Measurements from ENCODE around the gene SLC66A2.
A peak's percentile ranks its signal among the peaks of the same experiment; 100 is the strongest.

Gene SLC66A2

DNA sequence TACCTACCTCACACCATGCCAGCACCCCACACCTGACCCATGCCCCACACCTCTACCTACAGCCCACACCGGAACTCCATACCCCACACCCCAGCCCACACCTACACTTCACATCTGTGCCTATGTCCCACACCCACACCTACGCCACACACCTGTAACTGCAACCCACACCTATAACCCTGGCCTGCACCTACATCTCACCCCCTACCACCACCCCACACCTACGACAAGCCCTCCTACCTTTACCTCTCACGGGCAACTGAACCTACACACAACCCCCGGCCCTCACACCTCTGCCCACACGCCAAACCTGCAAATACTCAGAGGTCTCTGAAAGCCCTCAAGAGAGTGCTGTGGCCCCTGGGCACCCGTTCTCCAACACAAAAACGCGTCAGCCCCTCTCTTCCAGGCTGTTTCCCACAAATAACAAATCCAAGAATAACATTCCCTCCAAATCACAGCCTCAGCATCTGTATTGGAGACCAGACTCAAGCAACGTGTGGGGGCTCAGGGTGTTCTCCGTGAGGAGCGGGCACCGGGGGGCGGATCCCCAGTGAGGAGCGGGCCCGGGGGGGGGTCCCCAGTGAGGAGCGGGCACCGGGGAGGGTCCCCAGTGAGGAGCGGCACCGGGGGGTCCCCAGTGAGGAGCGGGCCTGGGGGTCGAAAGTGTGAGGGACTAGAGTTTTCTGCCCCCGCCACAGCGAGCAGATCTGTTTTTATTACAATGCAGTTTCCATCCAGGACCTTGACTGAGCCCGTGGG, 33.4 kb downstream of the SLC66A2 start:
- Mint-ChIP-seq H3K27ac (no peak overlapping the region), H3K27me3 (no peaks in the 10 kb centered on the region), H3K4me1 (peaks cover 15% of the 10 kb centered on the region), H3K4me3 (no peak overlapping the region), H3K9me3 (peaks cover 9% of the 10 kb centered on the region), H3K36me3 (peaks cover 59% of the 10 kb centered on the region)
- no peak for DNase-seq
- CTCF ChIA-PET = no interaction called here

DNA sequence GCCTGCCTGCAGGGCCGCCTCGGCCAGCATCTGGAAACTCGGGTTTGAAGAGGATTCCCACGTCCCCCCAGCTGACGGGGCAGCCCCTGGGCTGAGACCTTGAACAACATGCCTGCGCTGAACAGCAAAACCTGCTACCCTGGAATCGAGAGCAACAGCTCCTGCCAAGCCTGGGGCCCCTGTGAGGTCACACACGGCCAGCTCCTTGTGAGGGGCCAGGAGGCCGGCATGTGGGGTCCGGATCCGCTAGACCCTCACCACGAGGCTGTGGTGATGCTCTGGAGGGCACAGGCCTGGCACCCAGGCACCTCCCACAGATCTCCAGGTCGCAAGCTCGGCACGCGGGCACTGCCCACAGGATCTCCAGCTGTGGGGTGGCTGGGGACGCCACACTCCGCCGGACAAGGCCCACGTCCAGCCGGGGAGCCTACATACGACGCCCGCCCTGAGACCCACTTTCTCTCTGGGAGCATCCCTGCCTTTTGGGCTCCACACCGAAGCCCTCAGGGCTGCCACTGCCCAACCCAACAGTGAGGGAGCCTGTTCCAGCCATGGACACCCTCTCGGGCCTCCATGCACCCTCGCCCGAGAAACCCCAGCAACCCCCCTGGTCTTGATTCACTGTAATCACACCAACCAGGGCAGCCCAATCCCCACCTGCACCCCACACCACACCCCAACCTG, 34.1 kb downstream of the SLC66A2 start:
- H3K4me1 Mint-ChIP-seq = peaks cover 21% of the 10 kb centered on the region
- H3K4me3 Mint-ChIP-seq = no peak overlapping the region
- H3K36me3 Mint-ChIP-seq = peaks cover 58% of the 10 kb centered on the region
- H3K27ac Mint-ChIP-seq = no peak overlapping the region
- CTCF ChIA-PET = no interaction called here
- no peaks in the 10 kb centered on the region for H3K27me3 Mint-ChIP-seq
- peaks cover 9% of the 10 kb centered on the region for H3K9me3 Mint-ChIP-seq
- no peak for DNase-seq

DNA sequence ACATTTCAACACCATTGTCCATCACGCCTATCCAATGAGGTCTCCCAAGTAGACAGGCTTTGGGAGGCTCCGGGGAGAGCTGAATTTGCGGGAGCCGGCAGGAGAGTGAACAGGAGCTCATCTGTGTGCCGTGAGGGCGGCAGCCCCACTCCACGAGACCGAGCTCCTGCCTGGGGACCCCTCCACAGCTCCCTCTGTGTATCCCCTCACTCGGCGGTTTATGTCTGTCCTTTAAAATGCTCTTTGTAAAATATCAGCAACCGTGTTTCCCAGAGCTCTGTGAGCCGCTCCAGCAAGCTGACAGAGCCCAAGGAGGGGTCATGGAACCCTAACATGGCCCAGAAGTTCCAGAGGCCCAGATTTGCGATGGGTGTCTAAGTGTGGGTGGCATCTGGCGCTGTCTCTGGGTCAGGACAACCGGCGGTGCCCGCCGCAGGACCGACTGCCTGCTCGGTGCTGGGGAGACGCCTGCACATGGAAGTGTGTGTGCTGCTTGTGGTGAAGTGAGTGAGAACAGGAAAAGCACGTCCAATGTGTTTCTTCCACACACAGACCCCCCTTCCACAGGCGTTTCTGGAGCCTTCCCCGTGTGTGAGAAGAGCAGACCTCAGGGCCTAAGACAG, 34.8 kb downstream of the SLC66A2 start:
- Mint-ChIP-seq H3K4me3 (no peak overlapping the region), H3K4me1 (peaks cover 24% of the 10 kb centered on the region), H3K27ac (no peak overlapping the region), H3K27me3 (no peaks in the 10 kb centered on the region), H3K36me3 (peaks cover 55% of the 10 kb centered on the region), H3K9me3 (peaks cover 7% of the 10 kb centered on the region)
- CTCF ChIA-PET = no interaction called here
- no peak for DNase-seq

DNA sequence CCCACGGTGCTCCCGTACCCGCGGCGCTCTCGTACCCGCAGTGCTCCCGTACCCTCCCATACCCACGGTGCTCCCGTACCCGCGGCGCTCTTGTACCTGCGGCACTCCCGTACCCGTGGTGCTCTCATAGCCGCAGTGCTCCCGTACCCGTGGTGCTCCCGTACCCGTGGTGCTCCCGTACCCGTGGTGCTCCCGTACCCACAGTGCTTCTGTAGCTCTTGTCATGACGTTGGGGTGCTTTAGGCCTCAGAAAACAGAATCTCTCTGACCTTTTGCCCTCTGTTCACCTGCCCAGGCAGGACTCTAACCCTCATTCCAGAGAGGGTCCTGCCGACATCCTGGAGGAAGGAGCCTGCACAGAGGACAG, 35.3 kb downstream of the SLC66A2 start:
- Mint-ChIP-seq H3K27me3 (no peaks in the 10 kb centered on the region), H3K4me1 (peaks cover 24% of the 10 kb centered on the region), H3K36me3 (peaks cover 55% of the 10 kb centered on the region), H3K9me3 (peaks cover 7% of the 10 kb centered on the region), H3K27ac (peak overlapping the region; percentile 65), H3K4me3 (no peak overlapping the region)
- CTCF ChIA-PET = no interaction called here
- DNase-seq = no peak

DNA sequence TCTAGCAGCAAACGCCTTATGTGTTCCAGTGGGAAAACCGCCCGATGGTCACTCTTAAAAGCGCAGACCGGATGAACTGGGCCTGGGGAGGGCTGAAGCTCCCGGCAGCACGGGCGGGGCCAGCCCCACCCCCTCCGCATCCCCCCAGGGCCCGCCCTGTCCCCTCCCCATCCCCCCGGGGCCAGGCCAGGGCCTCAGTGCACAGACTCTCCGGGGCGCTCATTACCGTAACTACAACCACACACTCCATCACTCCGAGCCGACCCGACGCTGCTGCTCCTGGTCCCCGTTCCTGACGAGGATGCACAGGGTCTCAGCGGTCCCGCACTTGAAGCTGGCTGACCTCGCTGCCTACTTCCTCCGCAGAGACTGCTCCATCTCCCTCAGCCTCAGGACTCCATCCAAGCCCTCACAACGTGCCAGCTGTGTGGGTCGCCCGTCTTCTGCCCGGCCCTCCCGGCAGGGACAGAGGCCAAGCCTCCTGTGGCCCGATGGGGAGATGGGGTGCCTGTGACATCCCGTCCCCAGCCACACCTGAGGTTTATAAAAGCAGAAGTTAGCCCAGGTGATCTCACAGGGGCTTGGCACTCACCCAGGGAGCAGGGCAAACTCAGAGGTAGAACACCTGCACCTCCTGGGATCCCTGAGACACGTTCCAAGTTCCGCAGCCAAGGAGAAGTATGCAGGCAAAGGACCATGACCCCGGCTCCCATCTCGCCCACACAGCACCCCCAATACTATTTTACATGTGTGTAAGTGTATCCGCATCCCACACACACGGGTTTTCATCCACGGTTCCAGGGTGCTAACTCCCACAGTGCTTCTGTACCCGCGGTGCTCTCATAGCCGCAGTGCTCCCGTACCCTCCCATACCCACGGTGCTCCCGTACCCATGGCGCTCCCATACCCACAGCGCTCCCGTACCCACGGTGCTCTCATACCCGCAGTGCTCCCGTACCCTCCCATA, 36.0 kb downstream of the SLC66A2 start:
- H3K27ac Mint-ChIP-seq = no peak overlapping the region
- peaks cover 27% of the 10 kb centered on the region for H3K4me1 Mint-ChIP-seq
- CTCF ChIA-PET = no interaction called here
- no peak for DNase-seq
- H3K4me3 Mint-ChIP-seq = no peak overlapping the region
- peaks cover 56% of the 10 kb centered on the region for H3K36me3 Mint-ChIP-seq
- H3K9me3 Mint-ChIP-seq = peaks cover 7% of the 10 kb centered on the region
- no peaks in the 10 kb centered on the region for H3K27me3 Mint-ChIP-seq

DNA sequence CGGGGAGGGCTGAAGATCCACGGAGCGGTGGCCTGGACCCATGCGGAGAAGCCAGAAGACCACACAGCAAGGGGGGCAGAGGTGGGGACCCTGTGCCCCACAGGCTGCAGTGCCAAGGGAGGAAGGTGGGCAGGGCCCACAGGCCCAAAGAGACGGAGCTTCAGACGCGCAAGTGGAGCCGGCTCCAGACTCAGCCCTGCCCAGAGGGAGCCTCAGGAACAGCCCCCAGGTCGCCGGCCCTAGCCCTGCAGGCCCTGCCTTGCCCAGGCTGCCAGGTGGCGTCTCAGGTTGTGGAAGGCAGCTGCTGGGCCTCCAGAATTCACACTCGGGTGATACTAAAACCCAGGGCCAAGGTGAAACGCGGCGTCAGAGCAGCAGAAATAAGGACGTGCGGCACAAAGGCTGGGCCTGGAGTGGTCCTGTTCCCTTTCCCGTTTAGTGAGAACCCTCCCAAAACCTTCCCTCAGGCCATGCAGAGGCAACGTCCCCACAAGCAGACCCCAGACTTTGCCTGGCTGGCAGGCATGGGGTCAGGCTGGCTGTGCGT, 36.8 kb downstream of the SLC66A2 start:
- no peak overlapping the region for H3K4me3 Mint-ChIP-seq
- H3K9me3 Mint-ChIP-seq = peaks cover 9% of the 10 kb centered on the region
- H3K27ac Mint-ChIP-seq = peak overlapping the region; percentile 72
- no peak for DNase-seq
- peaks cover 57% of the 10 kb centered on the region for H3K36me3 Mint-ChIP-seq
- peaks cover 29% of the 10 kb centered on the region for H3K4me1 Mint-ChIP-seq
- no peaks in the 10 kb centered on the region for H3K27me3 Mint-ChIP-seq
- CTCF ChIA-PET = no interaction called here

DNA sequence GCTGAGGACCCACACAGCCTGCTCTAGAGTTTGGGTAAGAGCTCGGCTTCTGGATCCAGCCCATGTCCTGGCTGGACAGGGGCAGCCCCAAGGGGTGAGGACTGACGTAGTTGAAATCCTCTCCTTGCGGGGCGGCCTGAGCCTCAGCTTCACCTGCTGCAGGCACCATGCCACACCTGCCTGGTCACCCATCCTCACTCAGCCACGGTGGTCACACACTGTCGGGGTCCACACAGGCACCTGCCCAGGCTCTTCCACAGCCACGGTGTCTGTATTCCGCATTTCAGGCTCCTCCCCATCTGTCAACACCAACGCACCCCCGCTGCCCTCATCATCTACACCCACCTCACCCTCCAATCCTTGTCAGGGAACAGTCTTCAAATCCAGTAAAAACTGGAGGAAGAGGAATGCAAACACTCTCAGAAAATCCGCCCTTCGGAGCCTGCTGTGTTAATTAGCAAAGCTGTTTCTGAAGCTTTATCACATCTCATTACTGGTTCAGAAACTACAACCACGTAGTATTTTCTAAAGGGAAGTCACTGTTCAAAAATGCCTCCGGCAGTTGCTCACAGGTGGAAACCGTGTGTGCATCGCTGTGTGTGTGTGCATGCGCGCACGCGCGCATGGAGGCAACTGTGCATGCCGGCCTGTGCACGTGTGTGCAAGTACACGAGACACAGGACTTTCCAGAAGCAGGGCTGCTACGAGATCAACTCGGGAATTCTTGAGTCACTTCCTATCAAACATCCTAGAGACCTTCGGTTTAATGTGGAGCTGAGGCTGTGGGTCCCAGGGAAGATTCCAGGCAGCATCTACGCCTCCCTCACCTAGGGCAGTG, 38.2 kb downstream of the SLC66A2 start:
- Mint-ChIP-seq H3K4me3 (no peak overlapping the region), H3K27ac (peak overlapping the region; percentile 72), H3K36me3 (peaks cover 60% of the 10 kb centered on the region), H3K9me3 (peaks cover 9% of the 10 kb centered on the region), H3K4me1 (peaks cover 29% of the 10 kb centered on the region), H3K27me3 (no peaks in the 10 kb centered on the region)
- DNase-seq = no peak
- CTCF ChIA-PET = interaction anchor here (0.7 to 0.8 kb wide), 2 partner anchors 9 to 23 kb away, joined by 3 to 4 read pairs; no protein-coding TSS in a partner anchor

DNA sequence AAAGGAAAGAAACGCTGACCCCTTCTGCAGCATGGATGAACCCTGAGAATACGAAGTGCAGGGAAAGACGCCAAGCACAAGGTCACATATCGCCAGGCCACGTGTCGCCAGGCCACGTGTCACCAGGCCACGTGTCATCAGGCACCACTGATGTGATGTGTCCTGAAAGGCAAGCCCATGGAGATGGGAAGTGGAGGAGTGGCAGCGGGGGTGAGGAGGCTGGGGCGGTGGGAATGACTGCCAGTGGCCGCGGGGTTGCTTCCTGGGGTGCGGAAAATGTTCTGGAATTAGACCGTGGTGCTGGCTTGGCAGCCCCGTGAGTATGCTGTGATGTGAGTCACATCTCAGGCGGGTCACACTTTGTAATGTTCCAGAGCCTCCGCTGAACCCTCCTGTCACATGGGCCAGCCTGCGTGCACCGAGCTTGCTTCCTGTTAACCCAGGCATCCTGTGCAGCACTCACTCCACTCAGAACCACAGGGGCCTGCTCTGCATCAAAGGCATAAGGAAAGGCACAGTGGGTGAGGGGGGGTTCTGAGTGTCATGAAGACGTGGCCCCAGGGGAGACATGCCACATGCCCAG, 39.0 kb downstream of the SLC66A2 start:
- H3K4me3 Mint-ChIP-seq = no peak overlapping the region
- peaks cover 9% of the 10 kb centered on the region for H3K9me3 Mint-ChIP-seq
- CTCF ChIA-PET = no interaction called here
- H3K27ac Mint-ChIP-seq = peak overlapping the region; percentile 72
- no peaks in the 10 kb centered on the region for H3K27me3 Mint-ChIP-seq
- peak; percentile 63 for DNase-seq
- peaks cover 29% of the 10 kb centered on the region for H3K4me1 Mint-ChIP-seq
- peaks cover 54% of the 10 kb centered on the region for H3K36me3 Mint-ChIP-seq

DNA sequence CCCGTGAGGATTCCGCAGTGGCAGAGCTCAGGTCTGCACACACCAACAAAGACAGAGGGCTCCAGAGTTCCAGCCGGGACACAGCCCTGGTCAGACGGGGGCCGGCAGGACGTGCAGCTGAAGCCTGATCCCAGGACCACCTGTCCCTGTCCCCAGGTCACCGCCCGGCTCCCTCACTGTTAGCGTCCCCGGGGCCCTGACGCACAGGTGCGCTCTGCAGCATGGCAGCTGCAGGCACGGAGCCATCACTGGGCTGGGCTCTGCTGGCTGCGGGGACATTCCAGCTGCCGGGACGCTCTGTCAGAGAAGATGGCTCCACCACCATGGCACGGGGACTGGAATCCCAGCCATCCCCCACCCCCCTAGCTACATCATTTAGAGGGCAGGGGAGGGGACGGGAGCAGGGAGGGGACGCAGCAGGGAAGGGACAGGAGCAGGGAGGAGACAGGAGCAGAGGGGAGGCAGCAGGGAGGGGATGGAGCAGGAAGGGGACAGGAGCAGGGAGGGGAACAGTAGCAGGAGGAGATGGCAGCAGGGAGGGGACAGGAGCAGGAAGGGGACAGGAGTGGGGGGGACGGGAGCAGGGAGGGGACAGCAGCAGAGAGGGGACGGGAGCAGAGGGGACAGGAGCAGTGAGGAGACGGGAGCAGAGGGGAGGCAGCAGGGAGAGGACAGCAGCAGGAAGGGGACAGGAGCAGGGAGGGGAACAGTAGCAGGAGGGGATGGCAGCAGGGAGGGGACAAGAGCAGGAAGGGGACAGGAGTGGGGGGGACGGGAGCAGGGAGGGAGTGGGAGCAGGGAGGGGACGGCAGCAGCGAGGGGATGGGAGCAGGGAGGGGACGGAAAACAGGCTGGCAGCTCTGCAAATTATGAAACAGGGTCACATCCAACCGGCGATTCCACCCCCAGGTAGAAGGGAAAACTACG, 39.8 kb downstream of the SLC66A2 start:
- H3K9me3 Mint-ChIP-seq = peaks cover 6% of the 10 kb centered on the region
- H3K27me3 Mint-ChIP-seq = no peaks in the 10 kb centered on the region
- H3K36me3 Mint-ChIP-seq = peaks cover 46% of the 10 kb centered on the region
- no peak overlapping the region for H3K27ac Mint-ChIP-seq
- H3K4me1 Mint-ChIP-seq = peaks cover 30% of the 10 kb centered on the region
- H3K4me3 Mint-ChIP-seq = no peak overlapping the region
- no peak for DNase-seq
- CTCF ChIA-PET = no interaction called here

DNA sequence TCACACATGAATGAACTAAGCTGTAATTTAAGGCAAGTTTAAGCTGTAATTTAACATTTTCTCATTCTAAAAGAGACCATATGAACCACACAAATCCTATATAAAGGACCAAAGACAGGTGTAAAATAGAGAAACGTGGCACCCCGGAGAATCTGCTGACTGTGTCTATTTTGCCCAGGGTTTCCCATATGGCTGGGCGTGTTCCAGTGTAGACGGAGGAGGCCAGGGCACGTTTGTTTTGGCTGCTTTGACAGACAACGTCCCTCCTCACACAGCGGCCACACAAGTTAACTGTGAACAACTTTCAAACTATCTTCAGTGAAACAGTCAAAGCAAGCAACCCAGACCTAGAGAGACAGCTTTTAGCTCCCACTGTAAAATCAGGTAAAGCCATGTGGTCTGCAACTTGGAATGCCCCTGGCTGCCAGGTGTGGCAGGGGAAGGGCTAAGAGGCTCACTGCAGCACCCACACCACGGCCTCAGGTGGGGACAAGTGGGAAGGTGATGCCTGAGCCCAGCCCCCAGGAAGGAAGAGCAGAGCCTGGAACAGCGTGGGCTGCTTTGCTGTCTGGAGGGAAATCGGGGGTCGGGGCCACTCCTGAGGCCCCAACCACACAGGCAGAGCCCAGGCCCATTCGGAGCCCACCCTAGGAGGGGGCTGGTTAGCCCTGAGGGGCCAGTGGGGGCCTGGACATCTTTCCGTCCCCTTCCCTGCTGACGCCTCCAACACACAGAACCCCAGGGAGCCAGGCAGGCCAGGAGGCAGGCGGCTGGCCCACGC, 40.7 kb downstream of the SLC66A2 start:
- CTCF ChIA-PET = no interaction called here
- Mint-ChIP-seq H3K36me3 (peaks cover 38% of the 10 kb centered on the region), H3K27ac (no peak overlapping the region), H3K9me3 (peaks cover 2% of the 10 kb centered on the region), H3K4me3 (no peak overlapping the region), H3K4me1 (peaks cover 35% of the 10 kb centered on the region), H3K27me3 (no peaks in the 10 kb centered on the region)
- no peak for DNase-seq

DNA sequence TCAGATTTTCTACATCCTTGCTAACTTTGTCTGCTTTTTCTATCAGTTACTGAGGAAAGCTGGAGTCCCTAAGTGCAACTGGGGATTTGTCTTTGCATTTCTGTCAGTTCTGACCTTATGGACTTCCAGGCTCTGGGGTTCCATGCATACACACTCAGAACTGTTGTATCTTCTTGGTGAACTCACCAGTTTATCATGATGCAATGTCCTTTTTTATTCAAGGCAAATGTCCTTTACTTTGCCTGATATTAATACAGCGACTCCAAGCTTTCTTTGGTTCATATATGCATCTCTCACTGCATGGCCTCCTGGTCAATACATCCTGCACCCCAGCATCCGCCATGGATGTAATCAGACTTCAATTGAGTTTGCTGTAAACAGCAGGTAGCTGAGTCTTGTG, 44.7 kb downstream of the SLC66A2 start:
- no peak overlapping the region for H3K27ac Mint-ChIP-seq
- peaks cover 5% of the 10 kb centered on the region for H3K9me3 Mint-ChIP-seq
- CTCF ChIA-PET = interaction anchor here (0.6 to 1.8 kb wide), 3 partner anchors 10 to 564 kb away, joined by 3 to 6 read pairs (median 4); no protein-coding TSS in a partner anchor
- peaks cover 27% of the 10 kb centered on the region for H3K36me3 Mint-ChIP-seq
- no peak for DNase-seq
- H3K27me3 Mint-ChIP-seq = no peaks in the 10 kb centered on the region
- H3K4me3 Mint-ChIP-seq = no peak overlapping the region
- peaks cover 11% of the 10 kb centered on the region for H3K4me1 Mint-ChIP-seq
